Epithelial cell of proximal tubule (primary cell): ENCODE data around the gene HOXC12. TPM values are rescaled to one million over a fixed set of nuclear protein-coding genes. Genes with fewer than 3 reads are reported as not detected.

Experiments used
- DNase-seq: peaks from one replicate; pipeline ENCODE4 v3.0.0-alpha.2; 2011; ENCODE audit warnings: low read depth
- H3K4me3 ChIP-seq: 2 replicates; pipeline ENCODE4 v1.5.1; 2011; ENCODE audit warnings: low read depth, mild to moderate bottlenecking, low read length
- total RNA-seq: library from RNA; depleted of rRNA; stranded (reverse); fragments of >200 nt; gene quantifications from 2 replicates; pipeline ENCODE4 v1.2.3, GENCODE V29; 2015
- TF ChIP-seq, protein P1 (sequence below): conservative IDR thresholded peaks from 2 replicates; pipeline ENCODE4 v1.5.1; 2012; ENCODE audit warnings: low read depth, mild to moderate bottlenecking, low read length

The HOXC12 gene
- total RNA-seq, 1 donor from 2014 or later: not detected

GRCh38 chr12:53993162-53994008 is 38.7 kb downstream of the HOXC12 start:
- DNase-seq: no peak
- TF ChIP-seq, protein P1, sequence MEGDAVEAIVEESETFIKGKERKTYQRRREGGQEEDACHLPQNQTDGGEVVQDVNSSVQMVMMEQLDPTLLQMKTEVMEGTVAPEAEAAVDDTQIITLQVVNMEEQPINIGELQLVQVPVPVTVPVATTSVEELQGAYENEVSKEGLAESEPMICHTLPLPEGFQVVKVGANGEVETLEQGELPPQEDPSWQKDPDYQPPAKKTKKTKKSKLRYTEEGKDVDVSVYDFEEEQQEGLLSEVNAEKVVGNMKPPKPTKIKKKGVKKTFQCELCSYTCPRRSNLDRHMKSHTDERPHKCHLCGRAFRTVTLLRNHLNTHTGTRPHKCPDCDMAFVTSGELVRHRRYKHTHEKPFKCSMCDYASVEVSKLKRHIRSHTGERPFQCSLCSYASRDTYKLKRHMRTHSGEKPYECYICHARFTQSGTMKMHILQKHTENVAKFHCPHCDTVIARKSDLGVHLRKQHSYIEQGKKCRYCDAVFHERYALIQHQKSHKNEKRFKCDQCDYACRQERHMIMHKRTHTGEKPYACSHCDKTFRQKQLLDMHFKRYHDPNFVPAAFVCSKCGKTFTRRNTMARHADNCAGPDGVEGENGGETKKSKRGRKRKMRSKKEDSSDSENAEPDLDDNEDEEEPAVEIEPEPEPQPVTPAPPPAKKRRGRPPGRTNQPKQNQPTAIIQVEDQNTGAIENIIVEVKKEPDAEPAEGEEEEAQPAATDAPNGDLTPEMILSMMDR: no peak
- peak overlapping the region; percentile 84 for H3K4me3 ChIP-seq

GRCh38 chr12:53994009-53994263 is 39.2 kb downstream of the HOXC12 start:
- no peak for DNase-seq
- TF ChIP-seq, protein P1: no peak
- peak overlapping the region; percentile 84 for H3K4me3 ChIP-seq

GRCh38 chr12:53994264-53995001 is 39.7 kb downstream of the HOXC12 start:
- TF ChIP-seq, protein P1: no peak
- H3K4me3 ChIP-seq: peak overlapping the region; percentile 84
- DNase-seq: no peak

- DNase-seq: no peak
- TF ChIP-seq, protein P1: no peak
- peak overlapping the region; percentile 84 for H3K4me3 ChIP-seq
Measured at GRCh38 chr12:53995002-53995377, 40.3 kb downstream of the HOXC12 start.

DNA sequence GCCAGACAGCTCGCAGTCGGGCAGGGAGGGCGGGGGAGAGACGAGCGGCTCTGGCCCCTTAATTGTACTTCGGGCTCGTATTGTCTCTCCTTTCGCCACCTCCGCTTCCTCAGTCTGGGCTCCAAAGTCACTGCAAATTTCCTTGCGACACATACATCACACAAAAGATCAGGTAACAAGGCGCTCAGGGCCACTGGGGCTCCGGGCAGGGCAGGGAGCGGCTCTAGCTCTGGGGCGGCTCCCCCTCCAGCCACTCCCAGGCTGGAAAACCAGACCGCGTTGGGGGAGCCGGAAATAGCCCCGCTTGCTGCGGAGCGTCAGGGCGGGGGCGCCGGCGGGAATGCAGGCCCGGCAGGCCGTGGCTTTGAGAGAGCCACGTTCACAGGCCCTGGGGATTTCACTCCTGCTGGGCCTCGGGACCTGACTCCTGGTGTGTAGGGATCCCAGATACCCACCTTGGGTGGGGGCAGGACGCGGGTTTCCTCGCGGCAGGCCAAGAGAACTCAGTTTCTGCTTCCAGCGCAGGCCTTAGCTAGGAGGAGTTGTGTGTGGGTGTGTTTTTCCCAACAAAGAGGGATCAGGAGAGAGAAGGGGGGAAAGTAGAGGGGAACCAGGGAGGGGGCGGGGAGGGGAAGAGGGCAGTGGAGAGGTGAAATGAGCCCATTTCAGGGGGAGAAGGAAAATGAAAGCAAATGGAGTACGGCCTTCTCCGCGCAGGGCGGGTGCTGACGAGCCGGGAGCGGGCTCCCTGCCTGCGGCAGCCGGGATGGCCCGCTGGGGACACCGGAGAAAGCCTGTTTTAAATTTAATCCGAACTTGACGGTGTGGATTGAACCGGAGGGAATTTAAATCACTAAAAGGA is 40.9 kb downstream of the HOXC12 start:
- DNase-seq: no peak
- TF ChIP-seq, protein P1: no peak

GRCh38 chr12:53996240-53997203 is 41.8 kb downstream of the HOXC12 start:
- TF ChIP-seq, protein P1: no peak
- no peak for DNase-seq
- H3K4me3 ChIP-seq: peak overlapping the region; percentile 84

More for the DNA sequence above, 40.9 kb downstream of the HOXC12 start:
- H3K4me3 ChIP-seq: peak overlapping the region; percentile 84
